NK-92 treated with Interleukin-12 subunit alpha and Interleukin-12 subunit beta, amount 100 ng/mL, for 24 hours (cell line): ENCODE data around the gene PRIMA1.

Experiments used
- DNase-seq: peaks from one replicate; lab custom pipeline; 2025; lab: John Stamatoyannopoulos, UW

The PRIMA1 gene

GRCh38 chr14:93731753-93732152 is 56.5 kb downstream of the PRIMA1 start:
- no peak for DNase-seq

- DNase-seq = no peak
Observed at GRCh38 chr14:93729993-93730392, 58.3 kb downstream of the PRIMA1 start.

- DNase-seq = no peak
Observed at GRCh38 chr14:93728651-93729016, 59.7 kb downstream of the PRIMA1 start.

GRCh38 chr14:93727917-93728650 is 60.2 kb downstream of the PRIMA1 start:
- DNase-seq = no peak

GRCh38 chr14:93727039-93727740 is 61.1 kb downstream of the PRIMA1 start:
- no peak for DNase-seq

- DNase-seq = no peak
Observed at GRCh38 chr14:93725993-93726392, 62.3 kb downstream of the PRIMA1 start.

- no peak for DNase-seq
Observed at GRCh38 chr14:93725002-93725582, 63.2 kb downstream of the PRIMA1 start.

- no peak for DNase-seq
Observed at GRCh38 chr14:93723001-93723400, 65.3 kb downstream of the PRIMA1 start.

GRCh38 chr14:93720981-93721483 is 67.3 kb downstream of the PRIMA1 start:
- no peak for DNase-seq

- no peak for DNase-seq
Observed at GRCh38 chr14:93720076-93720815, 68.0 kb downstream of the PRIMA1 start.

GRCh38 chr14:93719256-93719655 is 69.0 kb downstream of the PRIMA1 start:
- no peak for DNase-seq

GRCh38 chr14:93717668-93718320 is 70.5 kb downstream of the PRIMA1 start:
- DNase-seq = no peak

GRCh38 chr14:93716746-93717667 is 71.3 kb downstream of the PRIMA1 start:
- DNase-seq = no peak

- no peak for DNase-seq
Observed at GRCh38 chr14:93716002-93716745, 72.1 kb downstream of the PRIMA1 start.

GRCh38 chr14:93715279-93715927 is 72.9 kb downstream of the PRIMA1 start:
- DNase-seq = no peak

GRCh38 chr14:93714605-93715004 is 73.7 kb downstream of the PRIMA1 start:
- DNase-seq = no peak

GRCh38 chr14:93713726-93714405 is 74.4 kb downstream of the PRIMA1 start:
- DNase-seq = no peak

- DNase-seq = no peak
Observed at GRCh38 chr14:93712838-93713724, 75.2 kb downstream of the PRIMA1 start.
